ENCODE measurements around the gene USP5.

DNA sequence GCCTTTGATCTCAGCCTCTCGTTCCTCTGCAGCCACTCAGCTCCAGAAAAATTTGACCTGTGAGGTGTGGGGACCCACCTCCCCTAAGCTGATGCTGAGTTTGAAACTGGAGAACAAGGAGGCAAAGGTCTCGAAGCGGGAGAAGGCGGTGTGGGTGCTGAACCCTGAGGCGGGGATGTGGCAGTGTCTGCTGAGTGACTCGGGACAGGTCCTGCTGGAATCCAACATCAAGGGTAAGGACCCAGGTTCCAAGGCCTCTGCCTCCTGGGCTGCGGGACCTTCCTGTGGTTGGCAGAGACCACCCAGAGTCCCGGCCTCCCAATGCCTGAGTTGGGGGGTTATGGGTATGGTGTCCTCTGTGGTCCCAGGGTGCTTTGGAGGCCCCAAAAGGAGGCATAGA lies 34.9 kb upstream of the USP5 start:
- TF ChIP-seq POLR2A (IDR thresholded peaks at IDR 0.05; ENCODE audit: low read depth, low read length): no peak
- TF ChIP-seq CTCF (IDR thresholded peaks at IDR 0.05; ENCODE audit: extremely low read depth in 1 of 2, insufficient read depth in 1 of 2, low read depth in 1 of 2, low read length in 2 of 2): no peak
- TF ChIP-seq EZH2 (IDR thresholded peaks at IDR 0.05; ENCODE audit: borderline replicate concordance, low read depth, low read length, severe bottlenecking): no peak
- no peak for TF ChIP-seq JUN (IDR thresholded peaks at IDR 0.05; ENCODE audit: borderline replicate concordance, insufficient read depth, insufficient read length, low read depth)
- TF ChIP-seq, protein P1, sequence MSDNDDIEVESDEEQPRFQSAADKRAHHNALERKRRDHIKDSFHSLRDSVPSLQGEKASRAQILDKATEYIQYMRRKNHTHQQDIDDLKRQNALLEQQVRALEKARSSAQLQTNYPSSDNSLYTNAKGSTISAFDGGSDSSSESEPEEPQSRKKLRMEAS (IDR thresholded peaks at IDR 0.05; ENCODE audit: insufficient read depth, insufficient read length): no peak
